Measurements from ENCODE around the gene SLC6A6. TPM values are rescaled to one million over a fixed set of nuclear protein-coding genes. Genes with fewer than 3 reads are reported as not detected.
A peak's percentile ranks its signal among the peaks of the same experiment; 100 is the strongest.

Gene SLC6A6
- total RNA-seq, 1 donor from 2014 or later = 46.3 TPM

- no peaks in the 10 kb centered on the region for H3K9me3 Mint-ChIP-seq (ENCODE audit: unreplicated experiment)
- no peak overlapping the region for H3K4me3 Mint-ChIP-seq (ENCODE audit: unreplicated experiment)
- no peak overlapping the region for H3K27ac Mint-ChIP-seq (ENCODE audit: unreplicated experiment)
- no peak for DNase-seq (ENCODE audit: low spot score)
- H3K36me3 Mint-ChIP-seq (ENCODE audit: low read depth, unreplicated experiment) = peaks cover 4% of the 10 kb centered on the region
- H3K27me3 Mint-ChIP-seq (ENCODE audit: unreplicated experiment) = peaks cover 17% of the 10 kb centered on the region
- H3K4me1 Mint-ChIP-seq (ENCODE audit: unreplicated experiment) = peaks cover 26% of the 10 kb centered on the region
- TF ChIP-seq CTCF (IDR thresholded peaks at IDR 0.05; ENCODE audit: unreplicated experiment) = no peak
Observed at GRCh38 chr3:14429237-14429636, 26.8 kb downstream of the SLC6A6 start.

- Mint-ChIP-seq H3K36me3 (ENCODE audit: low read depth, unreplicated experiment) (peaks cover 4% of the 10 kb centered on the region), H3K27me3 (ENCODE audit: unreplicated experiment) (peaks cover 17% of the 10 kb centered on the region), H3K9me3 (ENCODE audit: unreplicated experiment) (no peaks in the 10 kb centered on the region), H3K4me3 (ENCODE audit: unreplicated experiment) (no peak overlapping the region), H3K27ac (ENCODE audit: unreplicated experiment) (no peak overlapping the region), H3K4me1 (ENCODE audit: unreplicated experiment) (peaks cover 30% of the 10 kb centered on the region)
- no peak for TF ChIP-seq CTCF (IDR thresholded peaks at IDR 0.05; ENCODE audit: unreplicated experiment)
- no peak for DNase-seq (ENCODE audit: low spot score)
Observed at GRCh38 chr3:14429640-14430039, 27.2 kb downstream of the SLC6A6 start.

- Mint-ChIP-seq H3K4me3 (ENCODE audit: unreplicated experiment) (no peak overlapping the region), H3K9me3 (ENCODE audit: unreplicated experiment) (no peaks in the 10 kb centered on the region), H3K4me1 (ENCODE audit: unreplicated experiment) (peaks cover 35% of the 10 kb centered on the region), H3K27me3 (ENCODE audit: unreplicated experiment) (peaks cover 17% of the 10 kb centered on the region), H3K27ac (ENCODE audit: unreplicated experiment) (no peak overlapping the region), H3K36me3 (ENCODE audit: low read depth, unreplicated experiment) (peaks cover 4% of the 10 kb centered on the region)
- TF ChIP-seq CTCF (IDR thresholded peaks at IDR 0.05; ENCODE audit: unreplicated experiment) = no peak
- DNase-seq (ENCODE audit: low spot score) = no peak
Observed at GRCh38 chr3:14430053-14430452, 27.6 kb downstream of the SLC6A6 start.

GRCh38 chr3:14430706-14431451 is 28.5 kb downstream of the SLC6A6 start:
- peaks cover 42% of the 10 kb centered on the region for H3K4me1 Mint-ChIP-seq (ENCODE audit: unreplicated experiment)
- H3K36me3 Mint-ChIP-seq (ENCODE audit: low read depth, unreplicated experiment) = peaks cover 4% of the 10 kb centered on the region
- no peak for DNase-seq (ENCODE audit: low spot score)
- H3K27ac Mint-ChIP-seq (ENCODE audit: unreplicated experiment) = no peak overlapping the region
- no peak for TF ChIP-seq CTCF (IDR thresholded peaks at IDR 0.05; ENCODE audit: unreplicated experiment)
- H3K27me3 Mint-ChIP-seq (ENCODE audit: unreplicated experiment) = peaks cover 17% of the 10 kb centered on the region
- no peaks in the 10 kb centered on the region for H3K9me3 Mint-ChIP-seq (ENCODE audit: unreplicated experiment)
- H3K4me3 Mint-ChIP-seq (ENCODE audit: unreplicated experiment) = no peak overlapping the region

GRCh38 chr3:14431452-14431916 is 29.1 kb downstream of the SLC6A6 start:
- no peak for DNase-seq (ENCODE audit: low spot score)
- Mint-ChIP-seq H3K4me1 (ENCODE audit: unreplicated experiment) (peaks cover 42% of the 10 kb centered on the region), H3K4me3 (ENCODE audit: unreplicated experiment) (no peak overlapping the region), H3K36me3 (ENCODE audit: low read depth, unreplicated experiment) (peaks cover 4% of the 10 kb centered on the region), H3K27ac (ENCODE audit: unreplicated experiment) (peak overlapping the region; percentile 53), H3K27me3 (ENCODE audit: unreplicated experiment) (peaks cover 14% of the 10 kb centered on the region), H3K9me3 (ENCODE audit: unreplicated experiment) (no peaks in the 10 kb centered on the region)
- TF ChIP-seq CTCF (IDR thresholded peaks at IDR 0.05; ENCODE audit: unreplicated experiment) = no peak
